HepG2 (cell line): ENCODE data around the gene GGA1. TPM values are rescaled to one million over a fixed set of nuclear protein-coding genes. Genes with fewer than 3 reads are reported as not detected.

ENCODE experiments used
- ARHGAP35 ChIP-seq: sonication (generic); formaldehyde crosslinking; IDR thresholded peaks from 2 replicates; pipeline ENCODE4 v1.9.0; 2022; ENCODE audit warnings: mild to moderate bottlenecking, inconsistent platforms, moderate library complexity, missing genetic modification reagents, borderline replicate concordance
- ATAD3A ChIP-seq: sonication (generic); formaldehyde crosslinking; IDR thresholded peaks from 2 replicates; pipeline ENCODE4 v1.4.0; 2020; ENCODE audit warnings: missing genetic modification reagents
- ATRX ChIP-seq: sonication (generic); formaldehyde crosslinking; IDR thresholded peaks from 2 replicates; pipeline ENCODE4 v1.4.0; 2020; ENCODE audit warnings: missing genetic modification reagents, borderline replicate concordance
- CREM ChIP-seq, 2 experiments: sonication (generic) in 1 of 2; formaldehyde crosslinking in 1 of 2; IDR thresholded peaks; 2 replicates each; pipeline versions ENCODE4 v1.4.0 to v1.6.1; 2016 to 2020; ENCODE audit warnings: antibody characterized with exemption in 1 of 2, mild to moderate bottlenecking in 1 of 2, missing genetic modification reagents in 1 of 2
- CSRNP2 ChIP-seq: sonication (generic); formaldehyde crosslinking; conservative IDR thresholded peaks from 2 replicates; pipeline ENCODE4 v1.8.0; 2022; ENCODE audit warnings: low read depth, missing genetic modification reagents
- DMTF1 ChIP-seq: sonication (generic); formaldehyde crosslinking; IDR thresholded peaks from 2 replicates; pipeline ENCODE4 v1.4.0; 2020; ENCODE audit warnings: mild to moderate bottlenecking, missing genetic modification reagents
- GPN1 ChIP-seq: sonication (generic); formaldehyde crosslinking; IDR thresholded peaks from 2 replicates; pipeline ENCODE4 v1.5.1; 2020; ENCODE audit warnings: missing genetic modification reagents, borderline replicate concordance
- MED8 ChIP-seq: sonication (generic); formaldehyde crosslinking; IDR thresholded peaks from 2 replicates; pipeline ENCODE4 v1.8.1; 2023; ENCODE audit warnings: mild to moderate bottlenecking, missing genetic modification reagents; ENCODE audit not compliant: insufficient replicate concordance
- RARG ChIP-seq: sonication (generic); formaldehyde crosslinking; IDR thresholded peaks from 2 replicates; pipeline ENCODE4 v1.4.0; 2020; ENCODE audit warnings: low read depth, mild to moderate bottlenecking, missing genetic modification reagents
- RXRA ChIP-seq: sonication (generic); formaldehyde crosslinking; IDR thresholded peaks from 2 replicates; pipeline ENCODE4 v1.5.1; 2020; ENCODE audit warnings: missing genetic modification reagents
- TEF ChIP-seq: sonication (generic); formaldehyde crosslinking; IDR thresholded peaks from 2 replicates; pipeline ENCODE4 v1.5.0; 2020; ENCODE audit warnings: missing genetic modification reagents
- ZBTB1 ChIP-seq: sonication (generic); formaldehyde crosslinking; IDR thresholded peaks from 2 replicates; pipeline ENCODE4 v1.4.0; 2020; ENCODE audit warnings: missing genetic modification reagents, borderline replicate concordance
- ZBTB21 ChIP-seq: sonication (generic); formaldehyde crosslinking; IDR thresholded peaks from 2 replicates; pipeline ENCODE4 v1.4.0; 2020; ENCODE audit warnings: missing genetic modification reagents
- ZKSCAN1 ChIP-seq: fragments of 150-350 bp; IDR thresholded peaks from 2 replicates; pipeline ENCODE4 v1.6.1; 2014; ENCODE audit warnings: low read length
- ZNF333 ChIP-seq: sonication (generic); formaldehyde crosslinking; IDR thresholded peaks from 2 replicates; pipeline ENCODE4 v1.4.0; 2020; ENCODE audit warnings: mild to moderate bottlenecking, missing genetic modification reagents, borderline replicate concordance
- ZNF552 ChIP-seq: sonication (generic); formaldehyde crosslinking; IDR thresholded peaks from 2 replicates; pipeline ENCODE4 v1.9.0; 2022; ENCODE audit warnings: missing genetic modification reagents, mild to moderate bottlenecking, borderline replicate concordance
- ZNF589 ChIP-seq: sonication (generic); formaldehyde crosslinking; conservative IDR thresholded peaks from 2 replicates; pipeline ENCODE4 v1.8.0; 2022; ENCODE audit warnings: mild to moderate bottlenecking, moderate library complexity, missing genetic modification reagents
- ZNF850 ChIP-seq: sonication (generic); formaldehyde crosslinking; conservative IDR thresholded peaks from 2 replicates; pipeline ENCODE4 v1.9.0; 2021; ENCODE audit warnings: mild to moderate bottlenecking, missing genetic modification reagents
- polyA plus RNA-seq, 8 experiments: library from polyadenylated mRNA; depleted of rRNA in 3 of 8; stranded (reverse) in 7 of 8; unstranded in 1 of 8; fragments of >200 nt; fragmentation: Illumina TruSeq in 4 of 8; extraction: Trizol in 4 of 8; gene quantifications; 2 replicates each; pipeline versions ENCODE4 v1.2.1 to v1.2.3, GENCODE V29; 2011 to 2016; ENCODE audit warnings: low read depth in 4 of 8, missing spikeins in 1 of 8, mixed read lengths in 1 of 8; ENCODE audit not compliant: insufficient read depth in 1 of 8
- total RNA-seq, 5 experiments: library from RNA; depleted of rRNA; stranded (reverse); fragments of >200 nt; fragmentation: Illumina TruSeq; extraction: Trizol; gene quantifications; 2 replicates each; pipeline ENCODE4 v1.2.3, GENCODE V29; 2016; ENCODE audit warnings: low read depth in 1 of 5
- TF ChIP-seq, protein P1 (sequence below): sonication (generic); formaldehyde crosslinking; IDR thresholded peaks from 2 replicates; pipeline ENCODE4 v1.5.1; 2020; ENCODE audit warnings: missing genetic modification reagents, mild to moderate bottlenecking, borderline replicate concordance
- TF ChIP-seq, protein P2 (sequence below): sonication (generic); formaldehyde crosslinking; IDR thresholded peaks from 2 replicates; pipeline ENCODE4; 2020; ENCODE audit warnings: missing genetic modification reagents, mild to moderate bottlenecking, borderline replicate concordance

Gene GGA1
- total and polyA plus RNA-seq, 2 of the 13 experiments (the other 11 are each of a cell fraction or from before 2014, with no cell fraction given): 29.1 to 87.2 TPM

DNA sequence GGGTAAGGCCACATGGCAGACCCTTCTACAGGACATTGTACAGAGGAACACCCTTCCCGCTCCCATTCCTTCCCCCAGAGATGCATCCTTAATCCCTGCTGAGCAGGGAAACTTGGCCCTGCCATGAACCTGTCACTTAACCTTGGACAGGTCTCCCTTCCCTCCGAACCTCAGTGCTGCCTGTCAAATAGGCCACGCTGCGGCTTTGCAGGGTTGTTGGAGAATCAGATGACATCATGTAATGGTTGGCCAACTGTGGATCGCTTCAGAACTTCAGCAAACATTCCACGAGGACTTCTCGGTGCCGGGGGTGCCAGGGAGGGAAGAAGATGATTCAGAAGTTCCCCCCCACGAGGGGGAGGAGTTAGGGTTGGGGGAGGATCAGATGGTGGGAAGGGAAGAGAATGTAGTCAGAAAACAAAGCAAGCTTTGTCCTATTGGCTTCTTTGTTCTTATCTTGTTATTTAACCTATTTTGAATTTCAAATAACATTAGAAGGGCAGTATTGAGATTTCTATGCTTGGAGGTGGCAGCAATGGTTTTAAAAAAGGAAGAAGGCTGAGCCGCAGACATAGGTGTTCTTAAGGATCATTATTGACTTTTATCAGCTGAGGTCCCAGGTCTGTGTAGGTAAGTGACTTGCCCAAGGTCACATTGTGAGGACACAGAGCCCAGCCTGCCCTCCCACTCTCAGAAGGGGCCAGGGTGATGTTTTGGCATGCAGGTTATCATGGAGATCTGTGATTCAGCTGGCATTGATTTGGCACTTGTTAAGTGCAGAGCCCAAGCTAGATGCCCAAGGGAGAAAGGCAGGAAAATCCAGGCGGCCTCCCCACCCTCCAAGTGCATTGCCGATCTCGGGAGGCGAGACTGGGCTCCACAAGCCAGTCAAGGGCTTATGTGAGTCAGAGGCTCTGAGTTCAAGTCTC, 45.2 kb upstream of the GGA1 start (continued):
- TF ChIP-seq DMTF1 (no peak), ATAD3A (CRISPR knock-in tag) (no peak), CSRNP2 (CRISPR knock-in tag) (no peak), RARG (CRISPR knock-in tag) (no peak), GPN1 (CRISPR knock-in tag) (no peak), CREM (IDR thresholded peaks at IDR 0.05) (peak; percentile 74), CREM (CRISPR knock-in tag; IDR thresholded peaks at IDR 0.05) (no peak), ZNF850 (CRISPR knock-in tag) (no peak), ZNF552 (no peak), ZKSCAN1 (no peak), ZBTB21 (CRISPR knock-in tag) (peak; percentile 74), ZNF589 (CRISPR knock-in tag) (no peak), ZNF333 (no peak), ZBTB1 (CRISPR knock-in tag) (no peak), ATRX (no peak), MED8 (CRISPR knock-in tag) (no peak), TEF (no peak), RXRA (CRISPR knock-in tag) (peak; percentile 59; the same call in 1 of the 2 replicates), ARHGAP35 (CRISPR knock-in tag) (no peak)
- TF ChIP-seq, protein P1, sequence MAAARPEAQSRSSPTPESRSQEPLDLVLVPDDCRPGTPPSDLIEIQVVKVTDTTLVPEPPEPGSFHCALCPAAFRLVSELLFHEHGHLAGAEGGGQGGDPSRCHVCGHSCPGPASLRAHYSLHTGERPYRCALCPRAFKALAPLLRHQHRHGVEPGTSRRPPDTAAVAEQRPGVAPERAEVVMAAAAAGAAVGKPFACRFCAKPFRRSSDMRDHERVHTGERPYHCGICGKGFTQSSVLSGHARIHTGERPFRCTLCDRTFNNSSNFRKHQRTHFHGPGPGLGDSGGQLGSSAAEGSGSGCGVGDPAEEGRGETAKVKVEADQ: peak; percentile 67; the same call in 1 of the 2 replicates
- TF ChIP-seq, protein P2, sequence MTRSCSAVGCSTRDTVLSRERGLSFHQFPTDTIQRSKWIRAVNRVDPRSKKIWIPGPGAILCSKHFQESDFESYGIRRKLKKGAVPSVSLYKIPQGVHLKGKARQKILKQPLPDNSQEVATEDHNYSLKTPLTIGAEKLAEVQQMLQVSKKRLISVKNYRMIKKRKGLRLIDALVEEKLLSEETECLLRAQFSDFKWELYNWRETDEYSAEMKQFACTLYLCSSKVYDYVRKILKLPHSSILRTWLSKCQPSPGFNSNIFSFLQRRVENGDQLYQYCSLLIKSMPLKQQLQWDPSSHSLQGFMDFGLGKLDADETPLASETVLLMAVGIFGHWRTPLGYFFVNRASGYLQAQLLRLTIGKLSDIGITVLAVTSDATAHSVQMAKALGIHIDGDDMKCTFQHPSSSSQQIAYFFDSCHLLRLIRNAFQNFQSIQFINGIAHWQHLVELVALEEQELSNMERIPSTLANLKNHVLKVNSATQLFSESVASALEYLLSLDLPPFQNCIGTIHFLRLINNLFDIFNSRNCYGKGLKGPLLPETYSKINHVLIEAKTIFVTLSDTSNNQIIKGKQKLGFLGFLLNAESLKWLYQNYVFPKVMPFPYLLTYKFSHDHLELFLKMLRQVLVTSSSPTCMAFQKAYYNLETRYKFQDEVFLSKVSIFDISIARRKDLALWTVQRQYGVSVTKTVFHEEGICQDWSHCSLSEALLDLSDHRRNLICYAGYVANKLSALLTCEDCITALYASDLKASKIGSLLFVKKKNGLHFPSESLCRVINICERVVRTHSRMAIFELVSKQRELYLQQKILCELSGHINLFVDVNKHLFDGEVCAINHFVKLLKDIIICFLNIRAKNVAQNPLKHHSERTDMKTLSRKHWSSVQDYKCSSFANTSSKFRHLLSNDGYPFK (CRISPR knock-in tag): no peak
